GM23338 (cell line): ENCODE data around the gene COL9A3. TPM values are rescaled to one million over a fixed set of nuclear protein-coding genes. Genes with fewer than 3 reads are reported as not detected.

Experiments
- ATAC-seq: fragments of 200-7000 bp; cut with Tn5 transposase; 3 replicates; pipeline ENCODE4 v1.9.1; 2020
- DNase-seq: peaks from one replicate; pipeline ENCODE4 v3.0.0-alpha.2; 2015; ENCODE audit warnings: low spot score
- H2AFZ ChIP-seq: fragments of 200-600 bp; sonication (generic); 2 replicates; pipeline ENCODE4 v1.8.0; 2016; ENCODE audit warnings: antibody characterized with exemption, mild to moderate bottlenecking, moderate library complexity
- H3F3A ChIP-seq: fragments of 200-600 bp; sonication (generic); replicated peaks from 2 replicates; pipeline ENCODE4 v1.8.0; 2017; ENCODE audit warnings: antibody characterized with exemption, mixed run types, low read depth
- H3K27ac ChIP-seq: fragments of 200-600 bp; sonication (generic); 2 replicates; pipeline ENCODE4 v1.6.1; 2016; ENCODE audit warnings: low read depth
- H3K27me3 ChIP-seq: fragments of 200-600 bp; sonication (generic); 2 replicates; pipeline ENCODE4 v1.8.0; 2016; ENCODE audit warnings: mild to moderate bottlenecking, mixed run types, moderate library complexity; ENCODE audit not compliant: insufficient read depth
- H3K36me3 ChIP-seq: fragments of 200-600 bp; sonication (generic); 2 replicates; pipeline ENCODE4 v1.8.0; 2016; ENCODE audit warnings: mild to moderate bottlenecking; ENCODE audit not compliant: insufficient read depth
- H3K4me1 ChIP-seq: fragments of 200-600 bp; sonication (generic); 2 replicates; pipeline ENCODE4 v1.8.0; 2016; ENCODE audit warnings: mild to moderate bottlenecking, moderate library complexity; ENCODE audit not compliant: insufficient read depth
- H3K4me2 ChIP-seq: fragments of 200-600 bp; sonication (generic); 2 replicates; pipeline ENCODE4 v1.7.1; 2017; ENCODE audit warnings: mixed run types
- H3K4me3 ChIP-seq: fragments of 200-600 bp; sonication (generic); 2 replicates; pipeline ENCODE4 v1.6.1; 2016; ENCODE audit warnings: mixed run types
- H3K79me2 ChIP-seq: fragments of 200-600 bp; sonication (generic); replicated peaks from 2 replicates; pipeline ENCODE4 v1.8.0; 2017; ENCODE audit warnings: mild to moderate bottlenecking; ENCODE audit not compliant: insufficient read depth
- H3K9me2 ChIP-seq: fragments of 200-600 bp; sonication (generic); 2 replicates; pipeline ENCODE4 v1.8.0; 2017; ENCODE audit not compliant: insufficient read depth
- H4K20me1 ChIP-seq: fragments of 200-600 bp; sonication (generic); replicated peaks from 2 replicates; pipeline ENCODE4 v1.8.0; 2017; ENCODE audit warnings: mild to moderate bottlenecking; ENCODE audit not compliant: insufficient read depth
- H3K27ac Mint-ChIP-seq: 2 replicates; pipeline ENCODE4 v1.8.0; 2020; ENCODE audit warnings: inconsistent platforms, mild to moderate bottlenecking, moderate library complexity, mixed read lengths
- H3K27me3 Mint-ChIP-seq: 3 replicates; pipeline ENCODE4 v1.8.0; 2022; ENCODE audit warnings: low read depth, mild to moderate bottlenecking, moderate library complexity, mixed read lengths, inconsistent platforms; ENCODE audit not compliant: insufficient read depth, poor library complexity
- H3K36me3 Mint-ChIP-seq: 3 replicates; pipeline ENCODE4 v1.8.0; 2021; ENCODE audit warnings: low read depth, mild to moderate bottlenecking, inconsistent platforms, moderate library complexity, mixed read lengths
- H3K4me1 Mint-ChIP-seq: 3 replicates; pipeline ENCODE4 v1.8.0; 2020; ENCODE audit warnings: mild to moderate bottlenecking, inconsistent platforms, mixed read lengths
- H3K4me3 Mint-ChIP-seq: 3 replicates; pipeline ENCODE4 v1.8.0; 2021; ENCODE audit warnings: moderate library complexity, mild to moderate bottlenecking, inconsistent platforms, mixed read lengths
- H3K9me3 Mint-ChIP-seq: 3 replicates; pipeline ENCODE4 v1.8.0; 2020; ENCODE audit warnings: moderate library complexity, mild to moderate bottlenecking, inconsistent platforms, mixed read lengths
- CREB1 ChIP-seq: fragments of 250-450 bp; sonication (Bioruptor Pico); IDR thresholded peaks from 2 replicates; pipeline ENCODE4 v1.5.0; 2020; ENCODE audit warnings: low read depth, mild to moderate bottlenecking, moderate library complexity
- EZH2 ChIP-seq: fragments of 200-600 bp; sonication (generic); IDR thresholded peaks from one replicate; pipeline ENCODE4 v1.8.0; 2017; ENCODE audit warnings: antibody characterized with exemption, mild to moderate bottlenecking, low read depth; ENCODE audit not compliant: unreplicated experiment
- EZH2phosphoT487 ChIP-seq: fragments of 200-600 bp; sonication (generic); IDR thresholded peaks from one replicate; pipeline ENCODE4 v1.8.1; 2018; ENCODE audit warnings: antibody characterized with exemption; ENCODE audit not compliant: unreplicated experiment
- JUNB ChIP-seq: IDR thresholded peaks from one replicate; pipeline ENCODE4 v1.6.1; 2016; ENCODE audit warnings: antibody characterized with exemption; ENCODE audit not compliant: unreplicated experiment
- NANOG ChIP-seq: IDR thresholded peaks from 2 replicates; pipeline ENCODE4 v1.6.1; 2016; ENCODE audit warnings: antibody characterized with exemption, borderline replicate concordance
- POLR2AphosphoS5 ChIP-seq: IDR thresholded peaks from 2 replicates; pipeline ENCODE4 v1.6.1; 2016; ENCODE audit warnings: antibody characterized with exemption, low read depth
- REST ChIP-seq: IDR thresholded peaks from one replicate; pipeline ENCODE4 v1.6.1; 2018; ENCODE audit warnings: antibody characterized with exemption; ENCODE audit not compliant: unreplicated experiment
- STAT1 ChIP-seq: IDR thresholded peaks from one replicate; pipeline ENCODE4 v1.6.1; 2016; ENCODE audit warnings: antibody characterized with exemption; ENCODE audit not compliant: unreplicated experiment
- ZNF114 ChIP-seq: fragments of 250-450 bp; sonication (Bioruptor Pico); IDR thresholded peaks from 2 replicates; pipeline ENCODE4 v1.5.0; 2020; ENCODE audit warnings: mild to moderate bottlenecking, moderate library complexity
- ZNF331 ChIP-seq: fragments of 250-450 bp; sonication (Bioruptor Pico); IDR thresholded peaks from 2 replicates; pipeline ENCODE4 v1.5.0; 2020; ENCODE audit warnings: low read depth, mild to moderate bottlenecking, moderate library complexity
- ZNF462 ChIP-seq: fragments of 250-450 bp; sonication (Bioruptor Pico); IDR thresholded peaks from 2 replicates; pipeline ENCODE4 v1.5.0; 2020; ENCODE audit warnings: mild to moderate bottlenecking, moderate library complexity
- polyA plus RNA-seq: library from polyadenylated mRNA; unstranded; fragments of >200 nt; fragmentation: Nextera tagmentation; extraction: Ambion mirVana; gene quantifications from 2 replicates; pipeline ENCODE4 v1.2.1, GENCODE V29; 2016
- total RNA-seq: library from RNA; depleted of rRNA; stranded (reverse); fragments of >200 nt; shearing (Covaris generic); gene quantifications from 2 replicates; pipeline ENCODE4 v1.2.3, GENCODE V29; 2014
- TF ChIP-seq, protein P1 (sequence below), 2 experiments: fragments of 200-600 bp in 1 of 2; sonication (generic) in 1 of 2; conservative IDR thresholded peaks; 2 replicates each; pipeline versions ENCODE4 v1.5.1 to v1.6.1; 2016 to 2017; ENCODE audit warnings: antibody characterized with exemption in 2 of 2, low read depth in 2 of 2, mild to moderate bottlenecking in 2 of 2, moderate library complexity in 1 of 2
- TF ChIP-seq, protein P2 (sequence below): IDR thresholded peaks from 2 replicates; pipeline ENCODE4 v1.6.1; 2016; ENCODE audit warnings: antibody characterized with exemption

The COL9A3 gene
- total and polyA plus RNA-seq, 2 experiments from 2014 or later, result 74.9 to 113 TPM

- H3K4me3 Mint-ChIP-seq, result no peak overlapping the region; the same call in 2 of the 3 replicates
- ATAC-seq (no peak), DNase-seq (no peak)
- Histone ChIP-seq H3K79me2 (no peaks in the 10 kb centered on the region), H3K4me2 (no peak overlapping the region), H3K4me1 (no peaks in the 10 kb centered on the region), H3K36me3 (no peaks in the 10 kb centered on the region), H2AFZ (no peak overlapping the region), H3K27ac (peak overlapping the region; percentile 63), H3K9me2 (no peaks in the 10 kb centered on the region), H3K27me3 (no peaks in the 10 kb centered on the region), H4K20me1 (no peaks in the 10 kb centered on the region), H3F3A (peaks cover 2% of the 10 kb centered on the region; the same call in 1 of the 2 replicates), H3K4me3 (no peak overlapping the region)
- peaks cover 28% of the 10 kb centered on the region for H3K4me1 Mint-ChIP-seq
- H3K36me3 Mint-ChIP-seq, result peaks cover 15% of the 10 kb centered on the region; the same call in 2 of the 3 replicates
- H3K9me3 Mint-ChIP-seq, result no peaks in the 10 kb centered on the region
- H3K27me3 Mint-ChIP-seq, result peaks cover 6% of the 10 kb centered on the region
- peak overlapping the region; percentile 82 for H3K27ac Mint-ChIP-seq
- TF ChIP-seq, protein P1, sequence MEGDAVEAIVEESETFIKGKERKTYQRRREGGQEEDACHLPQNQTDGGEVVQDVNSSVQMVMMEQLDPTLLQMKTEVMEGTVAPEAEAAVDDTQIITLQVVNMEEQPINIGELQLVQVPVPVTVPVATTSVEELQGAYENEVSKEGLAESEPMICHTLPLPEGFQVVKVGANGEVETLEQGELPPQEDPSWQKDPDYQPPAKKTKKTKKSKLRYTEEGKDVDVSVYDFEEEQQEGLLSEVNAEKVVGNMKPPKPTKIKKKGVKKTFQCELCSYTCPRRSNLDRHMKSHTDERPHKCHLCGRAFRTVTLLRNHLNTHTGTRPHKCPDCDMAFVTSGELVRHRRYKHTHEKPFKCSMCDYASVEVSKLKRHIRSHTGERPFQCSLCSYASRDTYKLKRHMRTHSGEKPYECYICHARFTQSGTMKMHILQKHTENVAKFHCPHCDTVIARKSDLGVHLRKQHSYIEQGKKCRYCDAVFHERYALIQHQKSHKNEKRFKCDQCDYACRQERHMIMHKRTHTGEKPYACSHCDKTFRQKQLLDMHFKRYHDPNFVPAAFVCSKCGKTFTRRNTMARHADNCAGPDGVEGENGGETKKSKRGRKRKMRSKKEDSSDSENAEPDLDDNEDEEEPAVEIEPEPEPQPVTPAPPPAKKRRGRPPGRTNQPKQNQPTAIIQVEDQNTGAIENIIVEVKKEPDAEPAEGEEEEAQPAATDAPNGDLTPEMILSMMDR (conservative IDR thresholded peaks at IDR 0.05; ENCODE audit: low read depth in 2 of 2), result no peak
- TF ChIP-seq EZH2, result no peak
- no peak for TF ChIP-seq STAT1
- no peak for TF ChIP-seq EZH2phosphoT487
- TF ChIP-seq, protein P2, sequence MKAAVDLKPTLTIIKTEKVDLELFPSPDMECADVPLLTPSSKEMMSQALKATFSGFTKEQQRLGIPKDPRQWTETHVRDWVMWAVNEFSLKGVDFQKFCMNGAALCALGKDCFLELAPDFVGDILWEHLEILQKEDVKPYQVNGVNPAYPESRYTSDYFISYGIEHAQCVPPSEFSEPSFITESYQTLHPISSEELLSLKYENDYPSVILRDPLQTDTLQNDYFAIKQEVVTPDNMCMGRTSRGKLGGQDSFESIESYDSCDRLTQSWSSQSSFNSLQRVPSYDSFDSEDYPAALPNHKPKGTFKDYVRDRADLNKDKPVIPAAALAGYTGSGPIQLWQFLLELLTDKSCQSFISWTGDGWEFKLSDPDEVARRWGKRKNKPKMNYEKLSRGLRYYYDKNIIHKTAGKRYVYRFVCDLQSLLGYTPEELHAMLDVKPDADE, result no peak
- TF ChIP-seq POLR2AphosphoS5, result no peak
- TF ChIP-seq REST, result no peak
- TF ChIP-seq ZNF114 (CRISPR knock-in tag), result no peak
- no peak for TF ChIP-seq JUNB
- TF ChIP-seq NANOG, result no peak
- no peak for TF ChIP-seq ZNF462 (CRISPR knock-in tag)
- no peak for TF ChIP-seq CREB1 (CRISPR knock-in tag)
- no peak for TF ChIP-seq ZNF331 (CRISPR knock-in tag)
Observed at GRCh38 chr20:62831361-62831788, 14.5 kb downstream of the COL9A3 start.
